Esophagus squamous epithelium (tissue), 4 donors: Measurements from ENCODE around the gene PBX4.

ENCODE experiments used
- CTCF ChIP-seq, 6 experiments: fragments of 450-650 bp in 4 of 6; fragments of 200-600 bp in 2 of 6; sonication (generic) in 2 of 6; IDR thresholded peaks; one replicate each; pipeline ENCODE4 v1.5.1; 2016 to 2019; ENCODE audit warnings: antibody characterized with exemption in 6 of 6, mild to moderate bottlenecking in 4 of 6, moderate library complexity in 4 of 6
- POLR2A ChIP-seq, 4 donors: fragments of 450-650 bp; IDR thresholded peaks; one replicate each; pipeline ENCODE4 v1.6.1; 2017; ENCODE audit warnings: antibody characterized with exemption in 4 of 4, mild to moderate bottlenecking in 4 of 4, moderate library complexity in 3 of 4

- no peak for TF ChIP-seq POLR2A (IDR thresholded peaks at IDR 0.05)
- TF ChIP-seq CTCF (IDR thresholded peaks at IDR 0.05): no peak
Measured at GRCh38 chr19:19582471-19582870, 36.0 kb downstream of the PBX4 start.
